Left lobe of liver (tissue), 2 donors: Measurements from ENCODE around the gene LBH. TPM values are rescaled to one million over a fixed set of nuclear protein-coding genes. Genes with fewer than 3 reads are reported as not detected.

Source experiments
- ATAC-seq: fragments of 200-7000 bp; cut with Tn5 transposase; one replicate; pipeline ENCODE4 v1.9.1; 2020; ENCODE audit warnings: mild to moderate bottlenecking, moderate library complexity
- DNase-seq: peaks from one replicate; pipeline ENCODE4 v3.0.0-alpha.2; 2020; ENCODE audit warnings: low spot score
- total RNA-seq: library from RNA; stranded (reverse); gene quantifications from one replicate; pipeline ENCODE4 v1.2.1, GENCODE V29; 2021
- donor health status: DM: no; HTN: no; CAD: no; lungs with moderate emphysema.
- donor health status: DM: no; HTN: yes; CAD: no.

Gene LBH
- total RNA-seq, 1 donor from 2014 or later: 7.6 TPM

DNA sequence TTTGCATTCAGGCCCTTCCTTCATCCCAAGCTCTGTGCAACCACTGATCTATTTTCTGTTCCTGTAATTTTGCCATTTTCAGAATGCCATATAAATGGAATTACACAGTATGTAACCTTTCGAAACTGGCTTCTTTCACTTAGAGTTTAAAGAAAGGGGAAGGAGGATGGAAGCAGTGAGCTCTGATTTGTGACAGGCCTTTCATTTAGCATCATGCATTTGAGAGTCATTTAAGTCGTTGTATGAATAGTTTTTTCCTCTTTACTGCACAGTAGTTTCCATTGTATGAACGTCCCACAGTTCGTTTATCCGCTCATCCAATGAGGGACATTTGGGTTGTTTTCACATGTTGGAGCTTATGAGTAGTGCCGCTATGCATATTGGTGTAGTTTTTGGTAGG is 67.0 kb downstream of the LBH start:
- DNase-seq: no peak
- ATAC-seq: no peak

GRCh38 chr2:30300122-30300455 is 68.8 kb downstream of the LBH start:
- ATAC-seq: no peak
- DNase-seq: no peak

DNA sequence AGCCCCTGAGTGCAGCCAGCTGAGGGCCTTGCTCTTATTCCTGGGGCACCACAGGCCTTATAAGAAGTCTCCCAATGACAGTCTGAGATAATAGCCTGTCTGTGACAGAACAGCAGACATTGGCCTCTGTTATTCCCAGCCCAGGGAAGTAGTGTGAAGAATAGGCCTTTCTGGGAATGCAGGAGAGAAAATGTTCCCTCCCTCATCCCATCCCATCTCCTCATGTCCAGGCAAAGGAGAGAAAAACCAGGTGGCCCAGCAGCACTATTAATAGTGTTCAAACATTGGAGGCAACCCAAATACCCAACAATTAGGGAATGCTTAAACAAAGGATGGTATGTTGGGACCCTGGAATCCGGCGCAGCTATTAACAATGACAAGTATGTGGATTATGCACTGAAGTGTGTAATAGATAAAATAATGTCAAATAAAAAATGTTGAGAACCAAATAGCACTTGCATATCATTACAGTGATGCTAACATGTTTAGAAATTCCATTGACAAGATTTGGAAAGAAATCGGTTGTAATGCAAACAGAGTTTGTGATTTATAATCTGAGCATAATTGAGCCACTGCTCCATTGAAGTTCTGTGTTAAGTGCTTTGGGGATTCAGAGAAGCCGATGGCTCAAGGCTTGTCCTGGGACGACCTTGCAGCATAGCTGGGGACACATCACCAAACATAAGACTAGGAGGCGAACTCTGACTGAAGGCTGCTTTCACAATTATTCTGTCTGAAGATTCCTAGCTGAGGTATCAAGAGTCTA is 69.3 kb downstream of the LBH start:
- ATAC-seq (no peak), DNase-seq (no peak)

DNA sequence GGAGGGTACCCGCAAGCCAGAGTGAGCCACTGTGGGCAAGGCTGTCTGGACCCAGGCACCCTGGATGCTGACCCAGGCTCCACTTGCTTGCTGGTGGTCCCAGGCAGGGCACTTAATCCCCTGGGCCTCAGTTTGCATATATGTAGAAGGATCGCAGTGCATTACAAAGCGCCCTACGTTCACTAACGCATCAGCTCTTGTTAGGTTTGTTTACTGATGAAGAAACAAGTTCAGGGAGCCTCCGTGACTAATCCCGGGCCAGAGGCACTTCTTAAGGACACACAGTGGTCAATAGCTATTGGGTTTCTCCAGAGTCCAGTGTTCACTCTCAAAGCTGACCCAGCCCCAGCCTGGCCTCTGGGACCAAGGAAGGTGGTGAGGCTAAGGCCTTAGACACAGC is 70.2 kb downstream of the LBH start:
- DNase-seq (no peak), ATAC-seq (no peak)

DNA sequence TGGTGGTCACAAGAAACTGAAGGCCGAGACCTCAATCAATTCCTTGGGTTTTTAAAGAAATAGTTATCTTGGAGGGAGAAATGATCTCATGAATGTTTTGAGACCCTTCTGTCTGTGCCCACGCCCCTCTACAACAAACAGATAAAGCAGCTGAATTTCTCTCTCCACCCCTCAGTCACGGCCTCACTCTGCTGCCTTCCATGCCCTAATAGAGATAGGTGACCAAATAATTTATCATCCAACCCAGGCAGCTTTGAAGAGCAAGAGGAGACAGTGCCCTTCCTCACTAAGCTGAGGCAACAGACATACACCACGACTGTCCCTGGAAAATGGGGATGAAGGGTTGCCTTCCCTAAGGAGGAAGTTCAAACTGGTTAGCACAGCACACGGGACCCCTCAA is 71.2 kb downstream of the LBH start:
- ATAC-seq (no peak), DNase-seq (no peak)

DNA sequence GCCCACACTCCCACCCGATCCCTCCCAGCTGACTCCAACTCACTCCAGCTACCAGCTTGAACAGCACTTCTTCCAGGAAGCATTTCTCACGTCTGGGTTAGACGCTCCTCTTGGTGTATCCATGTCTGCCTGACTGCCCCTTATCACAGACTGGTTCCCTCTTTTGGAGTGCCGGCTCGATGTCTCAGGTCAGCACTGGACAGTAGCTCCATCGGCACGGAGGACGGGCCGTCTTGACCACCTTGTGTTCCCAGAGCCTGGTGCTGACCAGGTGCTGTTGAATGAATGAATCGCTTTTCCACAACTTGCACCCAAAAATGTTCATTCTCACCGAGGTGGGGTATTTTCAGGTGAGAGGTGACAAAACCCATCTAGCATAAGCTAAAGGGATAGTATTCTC is 71.8 kb downstream of the LBH start:
- ATAC-seq: no peak
- DNase-seq: no peak

DNA sequence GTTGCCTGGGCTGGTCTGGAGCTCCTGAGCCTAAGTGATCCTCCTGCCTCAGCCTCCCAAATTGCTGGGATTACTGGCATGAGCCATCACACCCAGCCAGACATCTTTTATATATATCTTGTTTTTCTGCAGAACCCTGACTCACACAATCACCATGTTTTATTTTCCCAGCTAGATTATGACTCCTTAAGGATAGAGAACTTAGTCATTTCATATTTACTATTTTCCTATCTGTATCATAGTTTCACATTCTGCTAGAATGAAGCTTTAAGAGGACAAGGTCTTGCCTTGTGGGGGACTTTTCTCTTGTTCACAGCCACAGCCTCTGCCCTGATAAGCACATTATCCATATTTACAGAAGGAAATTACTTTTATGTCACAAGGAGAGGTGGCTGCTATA is 73.9 kb downstream of the LBH start:
- ATAC-seq: no peak

GRCh38 chr2:30306522-30306921 is 75.2 kb downstream of the LBH start:
- DNase-seq (no peak), ATAC-seq (no peak)

More for the DNA sequence above, 73.9 kb downstream of the LBH start:
- no peak for DNase-seq

GRCh38 chr2:30308280-30308679 is 76.9 kb downstream of the LBH start:
- DNase-seq (no peak), ATAC-seq (no peak)

Other genes starting within 250 kb of the LBH start
- 33.5 TPM for gene YPEL5, start 84.5 kb upstream of the LBH start, total RNA-seq
- gene LCLAT1, start 215.7 kb downstream of the LBH start, total RNA-seq: 13.9 TPM